NCI-H2029 treated with DMSO at 0.1 percent for 48 hours (cell line): ENCODE data around the gene TEX13D.

Source experiments
- DNase-seq: peaks from one replicate; lab custom pipeline; 2025; lab: John Stamatoyannopoulos, UW

The TEX13D gene

DNA sequence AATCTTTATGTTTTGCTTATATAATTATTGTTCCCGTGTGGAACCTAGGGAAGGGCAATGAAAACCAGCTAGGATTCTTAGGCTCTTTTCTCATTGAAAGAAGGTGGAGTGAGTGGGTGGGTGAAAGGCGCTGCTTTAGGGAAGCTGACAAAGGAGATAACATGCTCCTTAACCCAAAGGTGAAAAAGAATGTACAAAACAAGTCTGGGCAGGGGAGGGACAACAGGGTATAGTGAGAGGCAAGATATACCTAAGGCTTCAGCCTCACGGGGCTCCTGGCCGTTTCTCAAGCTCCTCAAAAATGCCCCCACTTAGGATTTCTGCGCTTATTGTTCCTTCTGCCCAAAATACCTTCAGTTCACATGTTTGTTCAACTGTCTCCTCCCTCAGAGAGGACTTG is 15.7 kb downstream of the TEX13D start:
- no peak for DNase-seq

DNA sequence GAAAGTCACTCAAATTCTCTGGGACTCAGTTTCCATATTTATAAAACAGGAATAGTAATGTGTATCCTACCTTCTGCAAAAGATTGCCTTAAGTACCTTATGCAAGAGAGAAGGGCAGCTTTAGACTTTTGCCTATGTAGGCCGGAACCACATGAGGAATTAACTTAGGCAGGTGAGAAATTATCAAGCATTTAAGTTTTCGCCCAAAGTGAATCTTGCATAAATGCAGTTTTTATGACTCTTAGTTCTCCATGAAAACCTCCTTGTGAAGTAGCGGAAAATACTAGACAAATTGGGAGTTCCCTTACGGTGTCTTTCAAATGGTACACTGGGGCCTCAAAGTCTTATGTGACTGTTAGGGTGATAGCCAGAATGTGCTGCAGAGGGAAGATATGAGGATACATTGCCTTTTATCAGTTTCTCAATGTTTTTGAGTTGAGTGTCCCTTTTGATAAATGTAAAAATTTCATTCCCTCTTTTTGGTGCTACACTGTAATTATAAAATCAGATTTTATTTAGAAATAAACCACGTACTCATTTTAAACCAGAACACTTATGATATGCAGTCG is 16.5 kb downstream of the TEX13D start:
- DNase-seq: no peak

- no peak for DNase-seq
Measured at GRCh38 chrX:124354648-124355047, 22.2 kb downstream of the TEX13D start.

- DNase-seq: no peak
Measured at GRCh38 chrX:124358800-124359383, 26.4 kb downstream of the TEX13D start.

DNA sequence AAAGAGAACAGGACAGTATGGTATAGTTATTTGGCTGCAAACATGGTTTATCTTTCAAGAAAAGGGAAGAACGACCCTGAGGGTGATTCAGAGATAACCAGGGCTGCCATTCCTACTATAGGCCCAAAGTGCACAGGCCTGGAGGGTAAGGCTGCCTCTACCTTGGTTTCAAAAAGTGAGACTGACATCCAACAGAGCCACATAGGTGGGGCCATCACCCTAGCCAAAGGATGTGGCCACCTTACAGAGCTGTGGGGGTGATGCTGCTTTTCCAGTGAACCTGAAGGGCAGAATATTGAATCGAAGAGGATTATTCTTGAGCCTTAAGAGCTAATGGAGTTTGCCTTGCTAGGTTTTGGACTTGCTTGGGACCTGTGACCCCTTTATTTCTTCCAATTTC is 29.6 kb downstream of the TEX13D start:
- no peak for DNase-seq

DNA sequence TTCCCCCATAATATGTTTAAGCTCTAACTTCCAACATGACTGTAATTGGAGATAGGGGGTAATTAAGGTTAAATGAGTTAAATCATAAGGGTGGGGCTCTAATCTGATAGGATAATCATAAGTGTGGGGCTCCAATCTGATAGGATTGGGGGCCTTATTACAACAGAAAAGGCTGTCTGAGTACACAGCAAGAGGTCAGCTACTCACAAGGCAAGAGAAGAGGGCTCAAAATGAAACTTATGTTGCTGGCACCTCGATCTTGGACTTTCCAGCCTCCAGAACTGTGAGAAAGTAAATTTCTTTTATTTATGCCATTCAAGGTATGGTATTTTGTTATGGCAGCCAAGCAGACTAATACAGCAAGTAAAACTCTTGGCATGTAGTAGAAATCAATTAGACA is 30.3 kb downstream of the TEX13D start:
- DNase-seq: no peak

- no peak for DNase-seq
Measured at GRCh38 chrX:124369722-124370121, 37.3 kb downstream of the TEX13D start.

DNA sequence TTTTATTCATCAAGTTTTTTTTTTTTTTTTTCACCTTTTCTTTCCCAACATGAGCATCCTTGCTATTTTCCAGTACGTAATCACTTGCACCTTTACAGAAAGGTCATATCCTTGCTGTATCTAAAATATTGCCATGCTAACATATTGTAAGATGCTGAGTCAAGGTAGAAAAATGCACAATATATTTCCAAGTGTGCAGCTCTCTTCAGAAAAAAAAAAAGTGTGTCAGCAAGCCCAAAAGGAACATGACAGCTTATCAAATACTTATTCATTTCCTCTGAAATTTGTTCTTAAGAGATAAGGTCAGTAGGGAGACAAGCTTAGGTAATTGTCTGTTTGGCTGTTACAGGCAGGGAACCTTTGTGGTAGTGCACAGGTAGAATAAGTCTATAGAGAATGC is 40.9 kb downstream of the TEX13D start:
- no peak for DNase-seq

GRCh38 chrX:124378643-124379042 is 46.2 kb downstream of the TEX13D start:
- no peak for DNase-seq

- no peak for DNase-seq
Measured at GRCh38 chrX:124383354-124383753, 50.9 kb downstream of the TEX13D start.

- no peak for DNase-seq
Measured at GRCh38 chrX:124386401-124386800, 53.9 kb downstream of the TEX13D start.
